LNCAP (cell line): ENCODE results near the gene TNFRSF19.

Experiments
- CTCF ChIP-seq: fragments of 450-650 bp; IDR thresholded peaks from 2 replicates; pipeline ENCODE4 v1.5.1; 2017; ENCODE audit warnings: mild to moderate bottlenecking

TNFRSF19 gene

GRCh38 chr13:23583491-23583890 lies 13.3 kb downstream of the TNFRSF19 start:
- no peak for TF ChIP-seq CTCF

- TF ChIP-seq CTCF: no peak
These were observed 14.1 kb downstream of the TNFRSF19 start for GRCh38 chr13:23584275-23584674.

GRCh38 chr13:23586336-23586735 lies 16.1 kb downstream of the TNFRSF19 start:
- TF ChIP-seq CTCF: no peak

GRCh38 chr13:23588666-23589065 lies 18.5 kb downstream of the TNFRSF19 start:
- TF ChIP-seq CTCF: no peak

- TF ChIP-seq CTCF: no peak
These were observed 22.4 kb downstream of the TNFRSF19 start for GRCh38 chr13:23592596-23592995.

GRCh38 chr13:23593148-23593547 lies 22.9 kb downstream of the TNFRSF19 start:
- TF ChIP-seq CTCF: no peak

GRCh38 chr13:23598369-23598768 lies 28.2 kb downstream of the TNFRSF19 start:
- no peak for TF ChIP-seq CTCF
